SU-DHL-6 (cell line): Measurements from ENCODE around the gene LAMA3.

Experiments
- H2AFZ ChIP-seq: fragments of 200-600 bp; sonication (generic); 2 replicates; pipeline ENCODE4 v1.6.1; 2014; ENCODE audit warnings: low read depth, mild to moderate bottlenecking, moderate library complexity, mixed read lengths, antibody characterized with exemption, low read length; ENCODE audit not compliant: severe bottlenecking
- H3F3A ChIP-seq: fragments of 200-600 bp; shearing (Covaris generic); 2 replicates; pipeline ENCODE4 v1.6.0; 2016; ENCODE audit warnings: antibody characterized with exemption, mild to moderate bottlenecking; ENCODE audit not compliant: insufficient read depth
- H3K27ac ChIP-seq: fragments of 200-600 bp; sonication (generic); 2 replicates; pipeline ENCODE4 v1.5.1; 2016; ENCODE audit warnings: low read depth, mild to moderate bottlenecking, low read length, moderate library complexity, mixed read lengths
- H3K27me3 ChIP-seq: fragments of 200-600 bp; sonication (generic), shearing (Covaris generic); 2 replicates; pipeline ENCODE4 v1.6.0; 2014; ENCODE audit warnings: mild to moderate bottlenecking, low read length
- H3K36me3 ChIP-seq: fragments of 200-600 bp; sonication (generic); 2 replicates; pipeline ENCODE4 v1.6.1; 2014; ENCODE audit warnings: mild to moderate bottlenecking, low read length, mixed read lengths
- H3K4me2 ChIP-seq: fragments of 300-600, 200-600 bp; shearing (Covaris generic), sonication (generic); 2 replicates; pipeline ENCODE4 v1.6.0; 2014; ENCODE audit warnings: low read length, low read depth, mild to moderate bottlenecking; ENCODE audit not compliant: poor library complexity, severe bottlenecking
- H3K4me3 ChIP-seq: fragments of 200-600 bp; sonication (generic); 2 replicates; pipeline ENCODE4 v1.5.1; 2014; ENCODE audit warnings: antibody characterized with exemption, low read length, mild to moderate bottlenecking, mixed read lengths; ENCODE audit not compliant: insufficient read depth, poor library complexity, severe bottlenecking
- H3K79me2 ChIP-seq: fragments of 200-600 bp; sonication (generic); 2 replicates; pipeline ENCODE4 v1.6.1; 2014; ENCODE audit warnings: mild to moderate bottlenecking, low read length, moderate library complexity; ENCODE audit not compliant: insufficient read depth
- H3K9ac ChIP-seq: fragments of 200-600 bp; sonication (generic); 2 replicates; pipeline ENCODE4 v1.7.0; 2014; ENCODE audit warnings: mild to moderate bottlenecking, low read length
- H3K9me2 ChIP-seq: fragments of 200-600 bp; sonication (generic); replicated peaks from 2 replicates; pipeline ENCODE4 v1.6.1; 2014; ENCODE audit warnings: low read length; ENCODE audit not compliant: insufficient read depth
- H3K9me3 ChIP-seq: fragments of 200-600 bp; sonication (generic); 2 replicates; pipeline ENCODE4 v1.6.1; 2014; ENCODE audit warnings: low read length, mixed read lengths; ENCODE audit not compliant: insufficient read depth
- H4K20me1 ChIP-seq: fragments of 200-600 bp; sonication (generic); 2 replicates; pipeline ENCODE4 v1.6.1; 2014; ENCODE audit warnings: low read depth, mild to moderate bottlenecking, antibody characterized with exemption, low read length, moderate library complexity, mixed read lengths
- EZH2phosphoT487 ChIP-seq: fragments of 200-600 bp; sonication (generic), shearing (Covaris generic); conservative IDR thresholded peaks from 2 replicates; pipeline ENCODE4 v1.6.1; 2018; ENCODE audit warnings: mild to moderate bottlenecking, antibody characterized with exemption, low read length, moderate library complexity, mixed read lengths
- TF ChIP-seq, protein P1 (sequence below): fragments of 200-600 bp; sonication (generic); IDR thresholded peaks from one replicate; pipeline ENCODE4 v1.5.1; 2017; ENCODE audit warnings: antibody characterized with exemption, mild to moderate bottlenecking, low read length, moderate library complexity; ENCODE audit not compliant: insufficient read depth, poor library complexity, severe bottlenecking

LAMA3 gene

DNA sequence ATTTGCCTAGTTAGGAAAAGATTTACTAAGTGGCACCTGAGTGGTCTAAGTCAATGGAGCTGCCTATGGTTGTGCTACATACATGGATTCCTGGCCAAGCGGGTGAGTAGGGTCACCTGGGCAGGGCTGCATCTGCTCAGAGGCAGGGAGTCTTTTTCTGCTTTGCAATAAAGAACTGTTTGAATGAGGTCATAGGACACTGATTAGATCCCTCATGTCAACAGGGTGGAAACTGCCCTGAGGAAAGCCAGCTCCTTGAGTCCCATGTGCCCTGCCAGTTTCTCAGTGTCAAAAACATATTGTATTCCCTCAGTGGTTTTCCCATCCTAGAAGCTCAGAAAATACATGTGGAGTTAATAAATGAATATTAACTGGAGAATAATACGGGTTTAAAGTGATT lies 4.6 kb downstream of the LAMA3 start:
- no peak overlapping the region for H3K4me2 ChIP-seq

DNA sequence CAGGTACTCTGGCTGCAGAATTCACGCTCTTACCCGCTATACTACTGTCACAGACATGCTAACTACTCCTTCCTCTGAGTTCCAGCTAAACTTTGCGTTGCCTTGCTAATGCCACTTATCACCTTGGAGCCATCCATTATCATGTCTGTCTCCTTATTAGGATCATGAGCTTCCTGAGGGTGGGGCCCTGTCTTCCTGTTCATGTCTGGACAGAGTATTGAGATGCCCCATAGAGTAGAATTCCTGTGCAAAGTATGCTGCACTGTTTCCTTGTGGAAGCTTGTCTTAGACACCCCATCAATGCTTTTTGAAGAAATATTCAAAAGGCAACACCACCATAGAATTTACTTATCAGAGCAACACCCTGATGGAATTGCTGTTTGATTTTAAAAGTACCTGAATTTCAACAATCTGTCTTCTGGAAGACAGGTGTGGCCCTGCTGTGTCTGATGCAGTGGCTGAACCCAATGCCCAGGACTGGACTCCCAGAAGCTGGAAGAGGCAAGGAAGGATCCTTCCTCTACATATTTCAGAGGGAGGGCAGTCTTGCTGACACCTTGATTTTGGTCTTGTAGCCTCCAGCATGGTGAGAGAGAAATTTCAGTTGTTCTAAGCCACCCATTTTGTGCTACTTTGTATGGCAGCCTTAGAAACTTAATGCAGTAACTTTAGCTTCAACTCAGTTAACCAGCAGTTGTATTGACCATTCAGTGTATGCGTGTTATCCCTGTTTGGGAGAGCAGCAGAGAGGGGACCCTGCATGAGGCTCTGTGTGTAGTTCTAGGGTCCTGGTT lies 5.6 kb downstream of the LAMA3 start:
- Histone ChIP-seq H3K9ac (no peak overlapping the region), H2AFZ (no peak overlapping the region), H3K27ac (no peak overlapping the region), H3K9me2 (no peaks in the 10 kb centered on the region), H4K20me1 (no peaks in the 10 kb centered on the region), H3K27me3 (no peaks in the 10 kb centered on the region), H3K4me2 (no peak overlapping the region), H3K36me3 (no peaks in the 10 kb centered on the region), H3F3A (no peaks in the 10 kb centered on the region), H3K9me3 (no peaks in the 10 kb centered on the region), H3K4me3 (no peak overlapping the region), H3K79me2 (no peaks in the 10 kb centered on the region)
- TF ChIP-seq, protein P1, sequence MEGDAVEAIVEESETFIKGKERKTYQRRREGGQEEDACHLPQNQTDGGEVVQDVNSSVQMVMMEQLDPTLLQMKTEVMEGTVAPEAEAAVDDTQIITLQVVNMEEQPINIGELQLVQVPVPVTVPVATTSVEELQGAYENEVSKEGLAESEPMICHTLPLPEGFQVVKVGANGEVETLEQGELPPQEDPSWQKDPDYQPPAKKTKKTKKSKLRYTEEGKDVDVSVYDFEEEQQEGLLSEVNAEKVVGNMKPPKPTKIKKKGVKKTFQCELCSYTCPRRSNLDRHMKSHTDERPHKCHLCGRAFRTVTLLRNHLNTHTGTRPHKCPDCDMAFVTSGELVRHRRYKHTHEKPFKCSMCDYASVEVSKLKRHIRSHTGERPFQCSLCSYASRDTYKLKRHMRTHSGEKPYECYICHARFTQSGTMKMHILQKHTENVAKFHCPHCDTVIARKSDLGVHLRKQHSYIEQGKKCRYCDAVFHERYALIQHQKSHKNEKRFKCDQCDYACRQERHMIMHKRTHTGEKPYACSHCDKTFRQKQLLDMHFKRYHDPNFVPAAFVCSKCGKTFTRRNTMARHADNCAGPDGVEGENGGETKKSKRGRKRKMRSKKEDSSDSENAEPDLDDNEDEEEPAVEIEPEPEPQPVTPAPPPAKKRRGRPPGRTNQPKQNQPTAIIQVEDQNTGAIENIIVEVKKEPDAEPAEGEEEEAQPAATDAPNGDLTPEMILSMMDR: no peak
- no peak for TF ChIP-seq EZH2phosphoT487

More for the DNA sequence above, 4.6 kb downstream of the LAMA3 start:
- H3K36me3 ChIP-seq: no peaks in the 10 kb centered on the region
- no peak overlapping the region for H3K9ac ChIP-seq
- H3K4me3 ChIP-seq: no peak overlapping the region
- no peak for TF ChIP-seq EZH2phosphoT487
- TF ChIP-seq, protein P1: no peak
- H3K9me2 ChIP-seq: no peaks in the 10 kb centered on the region
- H4K20me1 ChIP-seq: no peaks in the 10 kb centered on the region
- H3F3A ChIP-seq: no peaks in the 10 kb centered on the region
- H3K79me2 ChIP-seq: no peaks in the 10 kb centered on the region
- H3K9me3 ChIP-seq: no peaks in the 10 kb centered on the region
- H2AFZ ChIP-seq: no peak overlapping the region
- H3K27ac ChIP-seq: no peak overlapping the region
- no peaks in the 10 kb centered on the region for H3K27me3 ChIP-seq

DNA sequence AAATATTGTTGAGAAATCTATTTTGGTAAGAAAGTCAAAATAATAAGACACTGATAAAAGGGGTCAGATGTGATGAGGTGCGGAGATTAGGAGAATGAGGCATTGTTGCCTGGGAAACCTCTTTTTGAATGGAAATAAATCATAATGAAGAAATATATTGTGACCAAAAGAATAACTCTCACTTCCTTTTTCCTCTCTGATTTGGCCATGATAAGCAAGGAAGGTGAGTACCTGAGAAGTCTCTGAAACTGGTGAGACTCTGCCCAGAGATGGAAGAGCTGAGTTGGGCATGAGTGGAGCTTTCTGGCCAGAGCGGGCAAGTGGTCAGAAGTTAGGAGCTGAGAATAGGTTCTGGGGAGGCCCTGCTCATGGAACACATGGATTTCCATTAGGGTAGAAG lies 11.8 kb downstream of the LAMA3 start:
- Histone ChIP-seq H3K4me3 (no peak overlapping the region), H3K79me2 (no peaks in the 10 kb centered on the region), H3K36me3 (no peaks in the 10 kb centered on the region), H3K9ac (no peak overlapping the region), H3K9me2 (no peaks in the 10 kb centered on the region), H4K20me1 (no peaks in the 10 kb centered on the region), H3K27me3 (no peaks in the 10 kb centered on the region), H3K27ac (no peak overlapping the region), H3F3A (no peaks in the 10 kb centered on the region), H3K9me3 (no peaks in the 10 kb centered on the region), H3K4me2 (no peak overlapping the region), H2AFZ (no peak overlapping the region)
- TF ChIP-seq, protein P1: no peak
- TF ChIP-seq EZH2phosphoT487: no peak
